Urinary bladder (tissue), 4 donors: Measurements from ENCODE around the gene DDX49. TPM values are rescaled to one million over a fixed set of nuclear protein-coding genes. Genes with fewer than 3 reads are reported as not detected.
"Not testable (repeated sequence)": the region's sequence is repeated elsewhere in the genome, so short reads cannot be mapped to it uniquely, and the experiment has no call there.

Experiments used
- DNase-seq: peaks from one replicate; pipeline ENCODE4 v3.0.0-alpha.2; 2015; ENCODE audit errors: extremely low spot score
- H3K27ac ChIP-seq: one replicate; pipeline ENCODE4 v1.5.1; 2013; ENCODE audit warnings: low read depth, mild to moderate bottlenecking, moderate library complexity
- H3K36me3 ChIP-seq: one replicate; pipeline ENCODE4 v1.6.1; 2013; ENCODE audit warnings: mild to moderate bottlenecking, moderate library complexity; ENCODE audit not compliant: insufficient read depth
- H3K4me1 ChIP-seq: one replicate; pipeline ENCODE4 v1.6.1; 2013; ENCODE audit warnings: mild to moderate bottlenecking, moderate library complexity; ENCODE audit not compliant: insufficient read depth
- H3K4me3 ChIP-seq: one replicate; pipeline ENCODE4 v1.5.1; 2013; ENCODE audit warnings: low read depth, low read length
- WGBS: extraction: QIAGEN DNeasy Blood & Tissue Kit; methylation state at CpG from one replicate; pipeline ENCODE4 v1.1.7; 2013; 5-methylcytosine and 5-hydroxymethylcytosine counted together
- polyA plus RNA-seq: library from polyadenylated mRNA; stranded (reverse); fragments of 200-250 nt; gene quantifications from one replicate; pipeline ENCODE4 v1.2.3, GENCODE V29; 2013
- total RNA-seq: library from RNA; depleted of rRNA; stranded (reverse); fragments of >200 nt; gene quantifications from one replicate; pipeline ENCODE4 v1.2.3, GENCODE V29; 2014
- donor health status: healthy with polysubstance abuse.
- donor health status: healthy.

The DDX49 gene
- total and polyA plus RNA-seq, 2 donors = 22.2 to 54.0 TPM

DNA sequence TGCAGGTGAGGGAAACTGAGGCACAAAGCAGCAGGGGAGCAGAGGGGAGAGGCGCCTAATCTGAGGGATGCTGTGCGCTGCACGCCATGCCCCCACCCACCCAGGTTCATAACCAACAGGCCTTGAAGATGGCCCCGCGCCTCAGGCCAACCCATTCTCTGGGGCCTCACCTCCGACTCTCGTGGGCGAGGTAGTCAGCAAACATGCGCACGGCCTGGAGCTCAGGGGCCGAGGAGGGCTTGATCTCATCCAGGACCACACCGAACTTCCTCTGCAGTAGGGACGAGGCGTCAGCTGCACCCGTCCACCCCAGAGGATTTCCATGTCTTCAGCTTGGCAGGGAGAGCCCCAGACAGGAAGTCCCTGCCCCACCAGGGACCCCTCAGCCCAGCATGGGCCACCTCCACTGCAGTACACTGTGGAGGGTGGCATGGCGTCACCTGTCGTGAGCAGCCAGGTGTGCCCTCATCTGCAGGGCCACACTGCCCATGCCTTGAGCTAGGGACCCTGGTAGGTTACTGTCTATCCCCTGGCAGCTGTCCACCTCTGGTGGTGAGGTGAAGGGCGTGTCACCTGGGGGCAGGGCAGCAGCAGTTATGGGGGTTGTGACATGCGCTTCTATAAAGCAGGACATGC is 8.6 kb upstream of the DDX49 start:
- 93% methylated on average over 19 of the region's 19 CpGs for WGBS

DNA sequence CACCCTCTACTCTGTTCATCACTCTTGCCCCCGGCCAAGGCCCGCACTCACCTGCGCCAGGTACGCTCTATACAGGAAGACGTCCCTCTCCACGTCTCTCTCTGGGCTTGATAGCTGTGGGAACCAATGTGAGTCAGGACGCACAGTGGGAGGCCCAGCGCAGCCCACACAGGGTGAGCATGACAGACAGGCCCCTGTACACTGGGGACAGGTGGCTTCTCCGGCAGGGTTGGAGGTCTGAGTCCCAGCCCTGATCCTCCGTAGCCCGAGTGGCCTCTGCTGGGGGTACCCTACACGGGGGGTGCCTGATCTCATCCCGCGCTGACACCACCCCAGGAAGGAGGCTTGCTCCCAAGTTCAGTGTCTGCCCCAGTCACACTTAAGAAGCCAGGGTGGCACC is 6.6 kb upstream of the DDX49 start:
- Histone ChIP-seq H3K4me3 (no peak overlapping the region), H3K36me3 (no peaks in the 10 kb centered on the region), H3K27ac (no peak overlapping the region), H3K4me1 (no peaks in the 10 kb centered on the region)
- WGBS = 95% methylated on average over 14 of the region's 14 CpGs
- no peak for DNase-seq

More for the DNA sequence above, 8.6 kb upstream of the DDX49 start:
- Histone ChIP-seq H3K4me3 (no peak overlapping the region), H3K27ac (no peak overlapping the region), H3K36me3 (no peaks in the 10 kb centered on the region), H3K4me1 (no peaks in the 10 kb centered on the region)
- DNase-seq = no peak

DNA sequence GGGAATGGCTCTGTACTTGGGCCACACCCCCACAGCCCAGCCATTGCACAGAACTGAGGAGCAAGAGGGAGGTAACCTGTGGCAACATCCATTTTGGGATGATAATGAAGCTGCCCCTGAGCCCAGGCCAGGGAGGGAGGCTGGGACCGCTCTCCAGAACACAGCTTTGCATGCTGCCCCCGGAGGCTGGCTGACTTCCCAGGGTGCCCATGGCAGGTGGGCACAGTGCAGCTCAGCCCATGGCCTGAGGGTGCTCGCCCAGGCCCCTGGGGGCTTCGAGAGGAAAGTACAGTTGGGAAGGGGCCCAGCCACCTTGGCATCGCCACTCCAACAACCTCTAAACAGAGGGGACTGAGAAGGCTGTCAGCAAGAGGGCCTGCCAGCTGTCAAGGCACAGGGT is 6.0 kb upstream of the DDX49 start:
- WGBS = 91% methylated on average over 5 of the region's 5 CpGs
- Histone ChIP-seq H3K4me1 (no peaks in the 10 kb centered on the region), H3K4me3 (no peak overlapping the region), H3K36me3 (no peaks in the 10 kb centered on the region), H3K27ac (no peak overlapping the region)
- no peak for DNase-seq

DNA sequence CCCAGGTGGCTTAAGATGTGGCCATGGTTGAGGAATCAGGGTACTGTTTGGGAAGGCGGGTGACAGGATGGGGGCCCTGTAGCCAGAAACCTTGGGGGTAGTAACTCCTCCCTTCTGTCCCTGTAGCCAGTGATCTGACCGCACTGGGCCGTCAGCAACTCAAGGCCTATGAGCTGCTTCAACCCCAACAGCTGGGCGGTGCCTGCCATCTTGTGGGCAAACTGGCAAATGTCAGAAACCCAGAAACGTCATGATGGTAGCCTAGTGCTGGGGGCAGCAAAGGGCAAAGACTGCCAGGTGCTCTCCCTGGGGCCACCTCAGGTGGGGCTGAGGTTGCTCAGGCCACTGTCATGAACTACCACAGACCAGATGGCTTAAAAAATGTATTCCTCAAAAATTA is 3.9 kb upstream of the DDX49 start:
- WGBS = 52% methylated on average over 5 of the region's 5 CpGs
- H3K4me3 ChIP-seq = no peak overlapping the region
- H3K36me3 ChIP-seq = no peaks in the 10 kb centered on the region
- DNase-seq = no peak
- no peak overlapping the region for H3K27ac ChIP-seq
- H3K4me1 ChIP-seq = no peaks in the 10 kb centered on the region

DNA sequence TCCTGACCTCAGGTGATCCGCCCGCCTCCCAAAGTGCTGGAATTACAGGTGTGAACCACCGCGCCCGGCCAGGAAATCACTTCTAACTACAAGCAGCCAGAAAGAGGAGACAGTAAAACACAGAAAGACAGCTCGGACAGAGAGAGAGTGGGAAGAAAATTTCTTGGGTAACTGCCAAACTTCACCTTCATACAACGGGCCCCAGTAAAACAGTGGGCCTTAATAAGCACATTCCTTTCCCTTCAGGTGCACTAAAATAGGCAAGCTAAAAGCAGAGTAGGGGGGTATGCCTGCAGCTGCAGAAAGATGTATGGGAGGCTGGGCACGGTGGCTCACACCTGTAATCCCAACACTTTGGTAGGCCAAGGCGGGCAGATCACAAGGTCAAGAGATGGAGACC is 1.9 kb upstream of the DDX49 start:
- not testable (repeated sequence) for H3K4me3 ChIP-seq, H3K36me3 ChIP-seq, DNase-seq, H3K4me1 ChIP-seq, H3K27ac ChIP-seq
- WGBS = 84% methylated on average over 9 of the region's 9 CpGs

DNA sequence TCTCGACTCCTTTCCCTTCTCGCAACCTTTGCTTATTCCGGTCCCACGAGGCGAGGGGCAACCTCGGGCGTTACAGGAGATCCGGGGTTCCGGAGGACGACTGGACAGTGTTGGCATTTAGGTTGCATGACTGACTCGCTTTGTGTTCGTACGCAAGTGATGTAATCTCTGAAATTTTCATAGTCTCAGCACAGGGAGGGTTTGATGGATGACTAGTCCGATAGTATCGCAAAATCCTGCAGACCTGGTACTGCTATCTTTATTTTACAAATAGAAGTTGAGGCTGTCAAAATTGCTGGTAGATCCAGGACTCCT is 342 bp downstream of the DDX49 start:
- H3K27ac ChIP-seq = peak overlapping the region; percentile 11

DNA sequence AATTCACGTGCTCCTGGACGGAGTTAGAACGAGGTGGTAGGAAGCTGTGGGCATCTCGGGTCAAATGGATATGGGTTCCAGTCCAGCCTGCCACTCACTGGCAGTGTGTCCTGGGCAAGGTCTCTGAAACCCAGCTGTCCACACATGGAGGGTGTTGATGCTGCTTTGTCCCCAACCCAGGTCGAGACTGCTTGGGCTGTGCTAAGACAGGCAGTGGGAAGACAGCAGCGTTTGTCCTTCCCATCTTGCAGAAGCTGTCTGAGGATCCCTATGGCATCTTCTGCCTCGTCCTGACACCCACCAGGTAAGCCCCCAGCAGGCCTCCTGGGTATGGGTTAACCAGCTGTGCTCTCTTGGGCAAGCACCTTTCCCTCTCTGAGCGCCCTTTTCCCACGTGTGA is 885 bp downstream of the DDX49 start:
- no peaks in the 10 kb centered on the region for H3K4me1 ChIP-seq
- 57% methylated on average over 9 of the region's 9 CpGs for WGBS
- H3K27ac ChIP-seq = no peak overlapping the region

More for the DNA sequence above, 342 bp downstream of the DDX49 start:
- under 1% methylated on average over 15 of the region's 15 CpGs for WGBS
- DNase-seq = no peak
- Histone ChIP-seq H3K4me1 (no peaks in the 10 kb centered on the region), H3K4me3 (peak overlapping the region; percentile 69), H3K36me3 (peaks cover 6% of the 10 kb centered on the region)

DNA sequence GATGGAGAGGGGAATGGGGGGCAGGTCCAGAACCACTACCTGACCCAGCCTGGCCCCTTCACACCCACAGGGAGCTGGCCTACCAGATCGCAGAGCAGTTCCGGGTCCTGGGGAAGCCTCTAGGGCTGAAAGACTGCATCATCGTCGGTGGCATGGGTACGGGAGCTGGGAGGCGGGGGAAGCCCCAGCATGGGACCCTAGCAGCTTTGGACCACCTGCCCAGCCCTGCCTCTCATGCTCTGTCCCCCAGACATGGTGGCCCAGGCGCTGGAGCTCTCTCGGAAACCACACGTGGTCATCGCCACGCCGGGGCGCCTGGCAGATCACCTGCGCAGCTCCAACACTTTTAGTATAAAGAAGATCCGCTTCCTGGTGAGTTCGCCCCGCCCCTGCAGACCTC is 2.1 kb downstream of the DDX49 start:
- WGBS = 94% methylated on average over 17 of the region's 17 CpGs

More for the DNA sequence above, 885 bp downstream of the DDX49 start:
- Histone ChIP-seq H3K36me3 (peaks cover 7% of the 10 kb centered on the region), H3K4me3 (peak overlapping the region; percentile 69)
- DNase-seq = no peak

DNA sequence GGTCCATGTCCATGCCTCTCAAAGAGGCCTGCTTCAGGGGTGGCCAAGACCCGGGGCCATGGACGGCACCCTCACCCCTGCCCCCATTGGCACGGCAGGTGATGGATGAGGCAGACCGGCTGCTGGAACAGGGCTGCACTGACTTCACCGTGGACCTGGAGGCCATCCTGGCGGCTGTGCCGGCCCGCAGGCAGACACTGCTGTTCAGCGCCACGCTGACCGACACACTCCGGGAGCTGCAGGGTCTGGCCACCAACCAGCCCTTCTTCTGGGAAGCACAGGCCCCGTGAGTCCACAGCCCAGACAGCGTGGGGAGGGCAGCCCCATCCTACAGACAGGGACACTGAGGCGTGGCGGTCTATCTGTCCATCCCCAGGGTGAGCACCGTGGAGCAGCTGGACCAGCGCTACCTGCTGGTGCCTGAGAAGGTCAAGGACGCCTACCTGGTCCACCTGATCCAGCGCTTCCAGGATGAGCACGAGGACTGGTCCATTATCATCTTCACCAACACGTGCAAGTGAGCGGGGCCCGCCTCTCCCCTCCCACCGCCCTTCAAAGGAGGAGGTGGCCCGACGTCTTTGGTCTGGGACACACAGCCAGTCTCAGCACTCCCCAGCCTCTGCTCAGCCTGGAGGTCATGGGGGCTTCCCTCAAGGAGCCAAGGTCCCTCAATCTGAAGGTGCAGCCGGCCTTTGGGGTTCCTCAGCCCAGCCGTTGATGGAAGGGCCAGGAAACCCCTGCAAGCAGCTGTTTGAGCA is 2.9 kb downstream of the DDX49 start:
- 82% methylated on average over 29 of the region's 29 CpGs for WGBS
- H3K27ac ChIP-seq = no peak overlapping the region
- H3K4me3 ChIP-seq = no peak overlapping the region
- H3K4me1 ChIP-seq = no peaks in the 10 kb centered on the region
- DNase-seq = no peak
- peaks cover 7% of the 10 kb centered on the region for H3K36me3 ChIP-seq

More for the DNA sequence above, 2.1 kb downstream of the DDX49 start:
- Histone ChIP-seq H3K27ac (no peak overlapping the region), H3K4me1 (no peaks in the 10 kb centered on the region), H3K36me3 (peaks cover 7% of the 10 kb centered on the region), H3K4me3 (no peak overlapping the region)
- DNase-seq = no peak

DNA sequence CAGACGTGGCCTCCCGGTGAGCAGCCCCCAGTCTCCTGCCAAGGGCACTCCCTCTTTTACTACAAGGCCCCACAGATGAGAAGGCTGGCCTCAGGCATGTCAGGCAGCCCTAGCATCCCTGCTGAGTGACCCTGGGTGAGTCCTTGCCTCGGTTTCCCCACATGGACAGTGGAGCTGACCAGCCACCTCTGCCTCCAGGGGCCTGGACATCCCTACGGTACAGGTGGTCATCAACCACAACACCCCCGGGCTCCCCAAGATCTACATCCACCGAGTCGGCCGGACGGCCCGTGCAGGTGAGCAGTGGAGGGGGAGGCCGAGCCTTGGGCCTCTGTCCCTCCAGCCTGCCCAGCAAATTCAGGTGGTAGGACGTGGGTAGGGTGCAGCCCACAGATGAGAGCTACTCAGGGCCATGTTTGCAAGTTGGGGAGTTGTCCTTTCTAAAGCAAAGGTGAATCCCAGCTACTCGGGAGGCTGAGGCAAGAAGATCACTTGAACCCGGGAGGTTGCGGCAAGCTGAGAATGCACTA is 5.2 kb downstream of the DDX49 start:
- no peak for DNase-seq
- Histone ChIP-seq H3K36me3 (peaks cover 7% of the 10 kb centered on the region), H3K4me1 (no peaks in the 10 kb centered on the region), H3K27ac (no peak overlapping the region), H3K4me3 (no peak overlapping the region)
- WGBS = 93% methylated on average over 15 of the region's 15 CpGs

DNA sequence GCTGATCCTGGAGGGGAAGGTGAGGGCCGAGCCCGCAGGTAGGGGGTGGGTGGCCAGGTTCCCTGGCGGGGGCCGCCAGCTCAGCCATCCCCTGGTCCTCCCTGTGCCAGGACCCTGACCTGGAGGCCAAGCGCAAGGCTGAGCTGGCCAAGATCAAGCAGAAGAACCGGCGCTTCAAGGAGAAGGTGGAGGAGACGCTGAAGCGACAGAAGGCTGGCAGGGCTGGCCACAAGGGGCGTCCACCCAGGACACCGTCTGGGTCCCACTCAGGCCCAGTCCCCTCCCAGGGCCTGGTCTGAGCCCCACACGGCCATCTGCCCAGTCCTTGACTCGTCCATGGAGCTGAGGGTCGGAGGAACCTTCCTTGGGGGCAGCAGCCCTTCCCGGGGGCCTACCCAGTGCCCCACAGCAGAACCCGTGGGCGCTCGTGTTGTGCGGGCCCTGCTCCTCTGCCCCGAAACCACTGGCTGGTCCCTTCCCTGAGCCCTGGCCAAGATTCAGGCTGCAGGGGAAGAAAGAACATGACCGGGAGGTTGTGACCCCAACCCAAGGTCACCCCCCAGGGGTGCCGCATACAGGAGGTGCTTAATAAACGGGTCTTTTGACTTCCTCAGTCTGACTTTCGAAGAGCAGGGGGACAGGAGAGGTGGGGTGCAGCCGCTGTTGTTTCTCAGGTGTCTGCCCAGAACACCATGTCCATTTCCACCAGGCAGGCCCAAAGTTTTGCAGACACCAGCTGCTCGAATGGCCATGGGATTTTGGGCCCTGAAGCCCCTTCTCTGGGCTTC is 8.7 kb downstream of the DDX49 start:
- no peak overlapping the region for H3K27ac ChIP-seq
- peaks cover 4% of the 10 kb centered on the region for H3K36me3 ChIP-seq
- H3K4me3 ChIP-seq = no peak overlapping the region
- peaks cover 2% of the 10 kb centered on the region for H3K4me1 ChIP-seq
- no peak for DNase-seq
- WGBS = 88% methylated on average over 26 of the region's 26 CpGs

DNA sequence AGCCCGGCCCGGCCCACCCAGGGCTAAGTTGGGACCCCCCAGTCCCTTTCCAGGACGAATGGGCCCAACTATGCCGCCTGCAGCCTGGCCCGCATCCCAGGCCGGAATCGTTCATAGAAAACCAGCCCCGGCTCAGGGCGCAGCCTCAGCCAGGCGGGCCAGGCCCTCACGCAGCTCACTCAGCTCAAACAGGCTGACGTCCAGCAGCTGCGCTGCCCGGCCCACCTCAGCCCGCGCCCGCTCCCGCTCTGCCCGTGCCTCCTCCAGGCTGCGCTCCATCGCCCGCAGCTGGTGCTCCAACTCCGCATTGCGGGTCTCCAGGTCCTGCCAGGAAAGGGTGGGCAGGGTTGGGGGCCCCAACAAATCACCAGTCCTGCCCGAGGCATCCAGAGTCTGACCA is 9.8 kb downstream of the DDX49 start:
- DNase-seq = no peak
- WGBS = 90% methylated on average over 25 of the region's 25 CpGs
- Histone ChIP-seq H3K4me1 (peaks cover 2% of the 10 kb centered on the region), H3K27ac (no peak overlapping the region), H3K36me3 (peaks cover 4% of the 10 kb centered on the region), H3K4me3 (no peak overlapping the region)

DNA sequence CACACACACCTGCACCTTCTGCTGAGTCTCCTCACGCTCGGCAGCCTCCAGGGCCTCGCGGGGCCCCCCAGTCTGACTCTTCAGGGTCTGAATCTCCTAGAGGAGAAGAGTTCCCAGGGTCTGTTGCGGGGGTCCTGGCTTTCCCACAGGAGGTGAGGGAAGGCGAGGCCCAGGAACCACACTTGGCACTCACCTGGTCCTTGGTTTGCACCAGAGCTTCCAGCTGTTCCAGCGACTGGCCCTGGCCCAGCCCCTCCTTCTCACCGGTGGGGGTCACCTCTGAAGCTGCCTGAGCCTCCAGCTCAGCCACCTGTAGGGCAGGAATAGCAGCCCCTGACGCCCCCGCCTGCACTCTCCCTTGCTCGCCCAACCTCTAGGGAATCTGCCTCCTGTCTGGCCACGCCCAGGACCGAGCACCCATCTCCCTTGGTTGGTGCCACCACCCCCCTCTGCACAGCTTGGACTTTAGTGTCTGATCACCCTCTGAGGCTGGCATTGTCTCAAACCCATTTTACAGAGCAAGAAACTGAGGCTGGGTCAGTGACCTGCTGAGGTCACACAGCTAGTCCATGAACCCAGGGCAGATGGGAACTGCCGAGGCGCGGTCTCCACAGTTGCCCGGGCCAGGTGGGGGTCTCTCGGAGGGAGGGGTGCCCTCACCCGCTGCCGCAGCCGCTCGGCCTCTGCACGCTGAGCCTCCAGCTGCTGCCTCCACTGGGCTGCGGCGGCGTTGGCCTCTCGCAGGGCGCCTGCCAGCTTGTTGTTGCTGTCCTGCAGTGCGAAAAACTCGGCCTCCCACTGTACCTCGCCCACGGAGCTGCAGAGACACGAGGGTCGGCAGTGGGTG is 12.0 kb downstream of the DDX49 start:
- Histone ChIP-seq H3K4me1 (peaks cover 2% of the 10 kb centered on the region), H3K36me3 (no peaks in the 10 kb centered on the region), H3K27ac (no peak overlapping the region), H3K4me3 (no peak overlapping the region)
- 87% methylated on average over 34 of the region's 34 CpGs for WGBS
- DNase-seq = no peak
